Colonic mucosa (tissue), 4 donors: Measurements from ENCODE around the gene SLC22A14. TPM values are rescaled to one million over a fixed set of nuclear protein-coding genes. Genes with fewer than 3 reads are reported as not detected.
"Not testable (repeated sequence)": the region's sequence is repeated elsewhere in the genome, so short reads cannot be mapped to it uniquely, and the experiment has no call there.

Experiments used
- DNase-seq: peaks from one replicate; pipeline ENCODE4 v3.0.0-alpha.2; 2020
- H3K27ac ChIP-seq: fragments of 200-600 bp; one replicate; pipeline ENCODE4 v1.8.0; 2021
- H3K27me3 ChIP-seq: fragments of 200-600 bp; one replicate; pipeline ENCODE4 v1.8.0; 2021
- H3K36me3 ChIP-seq: fragments of 200-600 bp; one replicate; pipeline ENCODE4 v1.8.0; 2021
- H3K4me1 ChIP-seq: fragments of 200-600 bp; one replicate; pipeline ENCODE4 v1.8.0; 2021; ENCODE audit warnings: mild to moderate bottlenecking
- H3K4me3 ChIP-seq: fragments of 200-600 bp; one replicate; pipeline ENCODE4 v1.8.0; 2021
- H3K9ac ChIP-seq, 2 donors: one replicate each; pipeline ENCODE4 v1.7.0; 2013; ENCODE audit warnings: control low read depth in 2 of 2, low read depth in 2 of 2, low read length in 2 of 2
- H3K9me3 ChIP-seq: fragments of 200-600 bp; one replicate; pipeline ENCODE4 v1.8.0; 2021
- intact Hi-C: fragments of 100-400 bp; cut with DNase I; formaldehyde crosslinking; loops from one replicate; pipeline ENCODE4 v1.14.1; 2022
- total RNA-seq, 2 donors: library from RNA; stranded (reverse); fragmentation: NEBNext Ultra II Directional in 1 of 2; extraction: Animal tissue kit (Norgen Biotek cat#: 25700) in 1 of 2; gene quantifications; one replicate each; pipeline ENCODE4 v1.2.1, GENCODE V29; 2021
- TF ChIP-seq, protein P1 (sequence below): fragments of 200-600 bp; IDR thresholded peaks from one replicate; pipeline ENCODE4 v1.8.0; 2022; ENCODE audit warnings: antibody characterized with exemption, mild to moderate bottlenecking
- donor health status: healthy.
- donor health status: DM: no; HTN: no; CAD: no.
- donor health status: DM: no; HTN: no; CAD: no.

SLC22A14 gene
- total RNA-seq, 2 donors from 2014 or later = 0.11 to 0.44 TPM

DNA sequence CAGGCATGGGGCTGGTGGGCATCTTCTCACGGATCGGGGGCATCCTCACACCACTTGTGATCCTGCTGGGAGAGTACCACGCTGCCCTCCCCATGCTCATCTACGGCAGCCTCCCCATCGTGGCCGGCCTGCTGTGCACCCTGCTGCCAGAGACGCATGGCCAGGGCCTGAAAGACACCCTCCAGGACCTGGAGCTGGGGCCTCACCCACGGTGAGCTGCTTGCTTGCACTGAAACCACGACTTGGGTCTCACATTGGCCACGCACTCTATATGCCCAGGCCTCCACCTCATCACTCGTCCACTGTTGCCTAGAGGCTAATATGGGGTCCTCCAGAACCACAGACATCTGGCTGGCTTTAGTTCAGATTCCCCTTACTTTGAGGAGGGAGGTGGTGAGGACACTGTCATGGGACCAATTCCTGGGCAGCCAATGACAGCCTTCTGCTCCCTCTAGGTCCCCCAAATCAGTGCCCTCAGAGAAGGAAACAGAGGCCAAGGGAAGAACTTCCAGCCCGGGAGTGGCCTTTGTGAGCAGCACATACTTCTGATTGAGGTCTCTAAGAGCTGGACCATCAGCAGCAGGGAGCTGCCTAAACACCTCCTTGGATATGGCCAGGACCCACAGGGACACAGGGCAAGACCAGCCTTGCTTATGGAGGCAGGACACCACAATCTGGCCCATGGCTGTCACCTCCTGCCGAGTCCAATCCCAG, 5.0 kb upstream of the SLC22A14 start:
- DNase-seq = no peak
- intact Hi-C loops = no loop called here
- no peaks in the 10 kb centered on the region for H3K9me3 ChIP-seq
- TF ChIP-seq, protein P1, sequence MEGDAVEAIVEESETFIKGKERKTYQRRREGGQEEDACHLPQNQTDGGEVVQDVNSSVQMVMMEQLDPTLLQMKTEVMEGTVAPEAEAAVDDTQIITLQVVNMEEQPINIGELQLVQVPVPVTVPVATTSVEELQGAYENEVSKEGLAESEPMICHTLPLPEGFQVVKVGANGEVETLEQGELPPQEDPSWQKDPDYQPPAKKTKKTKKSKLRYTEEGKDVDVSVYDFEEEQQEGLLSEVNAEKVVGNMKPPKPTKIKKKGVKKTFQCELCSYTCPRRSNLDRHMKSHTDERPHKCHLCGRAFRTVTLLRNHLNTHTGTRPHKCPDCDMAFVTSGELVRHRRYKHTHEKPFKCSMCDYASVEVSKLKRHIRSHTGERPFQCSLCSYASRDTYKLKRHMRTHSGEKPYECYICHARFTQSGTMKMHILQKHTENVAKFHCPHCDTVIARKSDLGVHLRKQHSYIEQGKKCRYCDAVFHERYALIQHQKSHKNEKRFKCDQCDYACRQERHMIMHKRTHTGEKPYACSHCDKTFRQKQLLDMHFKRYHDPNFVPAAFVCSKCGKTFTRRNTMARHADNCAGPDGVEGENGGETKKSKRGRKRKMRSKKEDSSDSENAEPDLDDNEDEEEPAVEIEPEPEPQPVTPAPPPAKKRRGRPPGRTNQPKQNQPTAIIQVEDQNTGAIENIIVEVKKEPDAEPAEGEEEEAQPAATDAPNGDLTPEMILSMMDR = no peak
- no peak overlapping the region for H3K4me3 ChIP-seq
- no peaks in the 10 kb centered on the region for H3K4me1 ChIP-seq
- no peak overlapping the region for H3K27ac ChIP-seq
- no peak overlapping the region for H3K9ac ChIP-seq
- no peaks in the 10 kb centered on the region for H3K27me3 ChIP-seq
- no peaks in the 10 kb centered on the region for H3K36me3 ChIP-seq

DNA sequence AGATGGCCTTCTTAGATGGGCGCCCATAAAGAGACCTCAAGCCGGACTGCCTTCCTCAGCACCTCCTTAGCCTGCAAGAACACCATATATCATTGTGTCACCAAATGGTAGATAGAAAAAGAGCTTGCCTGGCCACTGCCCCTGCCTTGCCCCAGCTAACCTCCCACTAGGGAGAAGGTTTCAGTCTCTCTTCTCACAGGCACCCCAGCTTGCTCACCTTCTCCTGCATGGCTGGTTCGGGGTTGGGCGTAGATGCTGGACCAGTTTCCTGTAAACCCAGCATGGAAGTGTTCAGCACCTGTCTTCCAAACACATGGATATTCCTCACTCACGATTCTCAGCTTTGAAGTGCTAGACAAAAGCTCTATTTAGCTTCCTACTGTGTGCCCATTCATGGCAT, 3.3 kb upstream of the SLC22A14 start:
- Histone ChIP-seq H3K36me3 (no peaks in the 10 kb centered on the region), H3K9ac (no peak overlapping the region), H3K4me1 (no peaks in the 10 kb centered on the region), H3K27me3 (no peaks in the 10 kb centered on the region), H3K9me3 (no peaks in the 10 kb centered on the region), H3K27ac (no peak overlapping the region), H3K4me3 (no peak overlapping the region)
- intact Hi-C loops = no loop called here
- TF ChIP-seq, protein P1 = no peak
- no peak for DNase-seq

DNA sequence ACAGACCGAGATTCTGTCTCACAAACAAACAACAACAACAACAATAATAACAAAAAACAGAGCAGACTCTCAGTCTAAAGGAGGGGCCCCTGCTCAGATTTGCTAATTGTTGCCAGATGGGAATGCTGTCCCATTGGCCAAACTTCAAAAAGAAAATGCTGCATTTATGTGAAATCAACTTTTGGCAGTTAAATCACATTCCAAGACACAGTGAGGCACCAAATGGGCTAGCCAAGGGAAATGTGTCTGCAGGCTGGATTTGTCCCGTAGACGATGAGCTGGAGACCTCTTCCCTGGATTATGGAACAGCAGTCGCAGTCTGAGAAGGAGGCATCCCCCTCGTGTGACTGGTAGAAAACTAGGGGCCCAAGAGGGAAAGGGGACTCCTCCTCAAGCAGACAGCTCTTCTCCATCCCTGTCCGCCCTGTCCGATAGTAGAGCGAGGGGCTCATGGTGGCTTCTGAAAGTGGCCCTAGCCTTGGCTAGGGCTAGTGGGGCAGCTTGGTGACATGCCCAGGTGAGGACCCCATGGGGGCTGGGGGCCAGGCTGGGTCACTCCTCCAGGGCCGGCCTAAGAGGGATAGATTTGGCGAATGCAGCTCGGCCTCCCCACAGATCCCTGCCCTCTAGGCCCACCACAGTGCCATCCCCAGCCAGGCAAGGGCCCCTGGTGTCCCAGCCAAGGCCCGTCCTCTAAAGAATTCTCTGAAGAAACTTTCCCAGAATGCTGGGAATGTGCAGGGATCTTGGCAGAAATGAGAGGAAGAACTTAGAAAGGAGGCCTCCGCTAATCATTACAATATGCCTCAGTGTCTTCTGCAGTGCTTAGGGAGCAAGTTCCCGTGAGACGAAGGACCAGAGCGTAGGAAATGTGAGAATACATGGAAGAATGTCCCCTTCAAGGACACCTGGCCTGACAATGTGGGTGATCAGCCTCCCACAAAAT, 2.0 kb downstream of the SLC22A14 start:
- Histone ChIP-seq H3K36me3 (no peaks in the 10 kb centered on the region), H3K27ac (no peak overlapping the region), H3K9me3 (no peaks in the 10 kb centered on the region), H3K9ac (no peak overlapping the region), H3K4me1 (no peaks in the 10 kb centered on the region), H3K4me3 (no peak overlapping the region), H3K27me3 (no peaks in the 10 kb centered on the region)
- no peak for DNase-seq
- intact Hi-C loops = no loop called here
- TF ChIP-seq, protein P1 = no peak

DNA sequence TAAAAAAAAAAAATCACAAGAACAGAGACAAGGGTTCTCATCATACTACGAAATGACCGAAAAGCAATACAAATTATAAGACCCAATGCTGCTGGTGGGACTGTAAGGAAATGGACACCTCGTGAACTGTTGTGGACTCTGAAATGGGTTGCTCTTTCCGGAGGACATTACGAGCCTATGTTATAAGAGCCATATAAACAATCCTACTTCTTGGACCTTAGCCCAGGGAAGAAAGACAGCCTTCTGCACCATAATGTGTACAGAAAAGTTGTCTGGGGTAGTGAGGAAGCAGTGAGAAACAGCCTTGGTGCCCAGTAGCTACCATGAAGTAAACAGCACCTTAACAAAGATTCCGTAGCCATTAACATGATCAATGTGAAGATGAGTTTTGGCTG, 2.7 kb downstream of the SLC22A14 start:
- TF ChIP-seq, protein P1 = no peak
- intact Hi-C loops = no loop called here

DNA sequence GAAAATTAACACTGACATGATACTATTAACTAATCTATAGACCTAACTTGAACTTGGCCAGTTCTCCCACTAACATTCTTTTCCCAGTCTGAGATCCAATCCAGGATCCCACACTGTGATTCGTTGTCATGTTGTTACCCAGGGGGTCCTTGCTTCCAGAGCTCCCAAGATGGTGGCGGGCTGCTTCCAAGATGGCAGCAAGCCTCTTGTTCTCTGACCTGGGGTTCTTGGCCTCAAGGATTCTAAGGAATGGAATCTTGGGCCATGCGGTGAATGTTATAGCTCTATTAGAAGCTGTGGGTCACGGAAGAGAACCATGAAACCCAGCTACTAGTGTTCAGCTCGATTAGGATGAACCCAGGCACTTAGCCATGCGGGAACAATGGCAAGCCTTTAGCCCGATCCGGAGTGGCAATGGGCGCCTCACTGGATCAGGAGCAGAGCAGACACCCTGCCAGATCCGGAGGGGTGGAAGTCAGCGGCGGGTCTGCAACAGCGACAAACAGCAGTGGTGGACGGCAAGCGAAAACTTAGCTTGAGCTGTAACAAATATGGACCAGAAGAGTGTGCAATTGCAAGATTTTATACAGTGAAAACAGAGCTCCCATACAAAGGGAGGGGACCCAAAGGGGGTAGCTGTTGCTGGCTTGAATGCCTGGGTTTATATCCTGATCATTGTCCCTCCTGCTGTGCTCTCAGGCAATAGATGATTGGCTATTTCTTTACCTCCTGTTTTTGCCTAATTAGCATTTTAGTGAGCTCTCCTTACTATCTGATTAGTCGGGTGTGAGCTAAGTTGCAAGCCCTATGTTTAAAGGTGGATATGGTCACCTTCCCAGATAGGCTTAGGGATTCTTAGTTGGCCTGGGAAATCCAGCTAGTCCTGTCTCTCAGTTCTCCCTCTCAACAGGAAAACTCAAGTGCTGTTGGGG, 7.5 kb downstream of the SLC22A14 start:
- H3K4me3 ChIP-seq, H3K4me1 ChIP-seq, DNase-seq, H3K27ac ChIP-seq, H3K36me3 ChIP-seq, H3K9me3 ChIP-seq, H3K27me3 ChIP-seq, intact Hi-C loops, H3K9ac ChIP-seq: not testable (repeated sequence)

More for the DNA sequence above, 2.7 kb downstream of the SLC22A14 start:
- H3K36me3 ChIP-seq = no peaks in the 10 kb centered on the region
- no peaks in the 10 kb centered on the region for H3K4me1 ChIP-seq
- no peak overlapping the region for H3K4me3 ChIP-seq
- no peak overlapping the region for H3K27ac ChIP-seq
- H3K27me3 ChIP-seq = no peaks in the 10 kb centered on the region
- no peaks in the 10 kb centered on the region for H3K9me3 ChIP-seq
- no peak for DNase-seq
- no peak overlapping the region for H3K9ac ChIP-seq

DNA sequence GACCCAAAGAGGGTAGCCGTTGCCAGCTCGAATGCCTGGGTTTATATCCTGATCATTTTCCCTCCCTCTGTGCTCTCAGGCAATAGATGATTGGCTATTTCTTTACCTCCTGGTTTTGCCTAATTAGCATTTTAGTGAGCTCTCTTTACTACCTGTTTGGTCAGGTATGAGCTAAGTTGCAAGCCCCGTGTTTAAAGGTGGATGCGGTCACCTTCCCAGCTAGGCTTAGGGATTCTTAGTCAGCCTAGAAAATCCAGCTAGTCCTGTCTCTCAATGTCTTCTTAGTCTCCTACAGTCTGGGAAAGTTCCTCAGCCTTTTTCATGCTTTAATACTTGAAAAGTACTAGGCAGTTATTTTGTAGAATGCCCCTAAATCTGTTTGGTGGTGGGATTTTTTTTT, 15.0 kb downstream of the SLC22A14 start:
- H3K9ac ChIP-seq, H3K36me3 ChIP-seq, H3K9me3 ChIP-seq, H3K4me3 ChIP-seq, H3K27ac ChIP-seq, H3K27me3 ChIP-seq, intact Hi-C loops, DNase-seq, H3K4me1 ChIP-seq: not testable (repeated sequence)
